Progenitor cell of endocrine pancreas (in vitro differentiated cells): ENCODE data around the gene RNU1-4. TPM values are rescaled to one million over a fixed set of nuclear protein-coding genes. Genes with fewer than 3 reads are reported as not detected.
"Not testable (repeated sequence)": the region's sequence is repeated elsewhere in the genome, so short reads cannot be mapped to it uniquely, and the experiment has no call there.

ENCODE experiments used
- DNase-seq: peaks from one replicate; pipeline ENCODE4 v3.0.0; 2021; ENCODE audit warnings: low spot score; ENCODE audit not compliant: unreplicated experiment
- H3K27ac Mint-ChIP-seq: 2 replicates; pipeline ENCODE4 v1.8.0; 2021; ENCODE audit warnings: mild to moderate bottlenecking, moderate library complexity, mixed read lengths
- H3K27me3 Mint-ChIP-seq: 2 replicates; pipeline ENCODE4 v1.8.0; 2021; ENCODE audit warnings: mixed read lengths
- H3K36me3 Mint-ChIP-seq: 2 replicates; pipeline ENCODE4 v1.8.0; 2022; ENCODE audit warnings: mixed read lengths; ENCODE audit not compliant: insufficient read depth
- H3K4me1 Mint-ChIP-seq: 2 replicates; pipeline ENCODE4 v1.8.0; 2021; ENCODE audit warnings: low read depth, mixed read lengths
- H3K4me3 Mint-ChIP-seq: 2 replicates; pipeline ENCODE4 v1.8.0; 2021; ENCODE audit warnings: low read depth, mild to moderate bottlenecking, moderate library complexity, mixed read lengths
- H3K9me3 Mint-ChIP-seq: 2 replicates; pipeline ENCODE4 v1.8.0; 2021; ENCODE audit warnings: low read depth, mixed read lengths
- long read RNA-seq: library from polyadenylated mRNA; unstranded; transcript quantifications from one replicate; pipeline ENCODE4 v2.0.0, GENCODE V29; 2020
- total RNA-seq: library from RNA; stranded (reverse); gene quantifications from 2 replicates; pipeline ENCODE4 v1.2.1, GENCODE V29; 2021

The RNU1-4 gene
- total RNA-seq, result 3,923 and 3,957 TPM in 2 replicates
- long read RNA-seq, result 0 reads

DNA sequence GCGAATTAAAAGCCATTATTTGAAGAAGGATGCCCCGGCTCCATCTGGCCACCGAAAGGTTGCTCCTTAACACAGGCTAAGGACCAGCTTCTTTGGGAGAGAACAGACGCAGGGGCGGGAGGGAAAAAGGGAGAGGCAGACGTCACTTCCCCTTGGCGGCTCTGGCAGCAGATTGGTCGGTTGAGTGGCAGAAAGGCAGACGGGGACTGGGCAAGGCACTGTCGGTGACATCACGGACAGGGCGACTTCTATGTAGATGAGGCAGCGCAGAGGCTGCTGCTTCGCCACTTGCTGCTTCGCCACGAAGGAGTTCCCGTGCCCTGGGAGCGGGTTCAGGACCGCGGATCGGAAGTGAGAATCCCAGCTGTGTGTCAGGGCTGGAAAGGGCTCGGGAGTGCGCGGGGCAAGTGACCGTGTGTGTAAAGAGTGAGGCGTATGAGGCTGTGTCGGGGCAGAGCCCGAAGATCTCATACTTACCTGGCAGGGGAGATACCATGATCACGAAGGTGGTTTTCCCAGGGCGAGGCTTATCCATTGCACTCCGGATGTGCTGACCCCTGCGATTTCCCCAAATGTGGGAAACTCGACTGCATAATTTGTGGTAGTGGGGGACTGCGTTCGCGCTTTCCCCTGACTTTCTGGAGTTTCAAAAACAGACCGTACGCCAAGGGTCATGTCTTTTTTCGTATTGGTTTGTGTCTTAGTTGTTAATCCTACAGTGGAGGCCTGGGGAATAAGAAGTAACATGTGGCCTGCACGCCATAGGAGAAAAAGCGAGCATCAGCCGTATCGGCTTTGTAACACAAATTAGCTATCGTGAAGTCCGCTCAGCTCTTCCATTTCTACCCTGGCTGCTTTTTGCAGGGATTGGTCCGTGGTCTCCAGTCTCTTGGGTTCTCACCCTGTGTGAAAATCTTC, at the start of gene RNU1-4:
Gene RNU1-4, plus strand, starts transcription at position 470 of the 918 bp plus-strand sequence.
- not testable (repeated sequence) for H3K9me3 Mint-ChIP-seq, H3K4me3 Mint-ChIP-seq, H3K27ac Mint-ChIP-seq, H3K4me1 Mint-ChIP-seq, H3K27me3 Mint-ChIP-seq, H3K36me3 Mint-ChIP-seq, DNase-seq

DNA sequence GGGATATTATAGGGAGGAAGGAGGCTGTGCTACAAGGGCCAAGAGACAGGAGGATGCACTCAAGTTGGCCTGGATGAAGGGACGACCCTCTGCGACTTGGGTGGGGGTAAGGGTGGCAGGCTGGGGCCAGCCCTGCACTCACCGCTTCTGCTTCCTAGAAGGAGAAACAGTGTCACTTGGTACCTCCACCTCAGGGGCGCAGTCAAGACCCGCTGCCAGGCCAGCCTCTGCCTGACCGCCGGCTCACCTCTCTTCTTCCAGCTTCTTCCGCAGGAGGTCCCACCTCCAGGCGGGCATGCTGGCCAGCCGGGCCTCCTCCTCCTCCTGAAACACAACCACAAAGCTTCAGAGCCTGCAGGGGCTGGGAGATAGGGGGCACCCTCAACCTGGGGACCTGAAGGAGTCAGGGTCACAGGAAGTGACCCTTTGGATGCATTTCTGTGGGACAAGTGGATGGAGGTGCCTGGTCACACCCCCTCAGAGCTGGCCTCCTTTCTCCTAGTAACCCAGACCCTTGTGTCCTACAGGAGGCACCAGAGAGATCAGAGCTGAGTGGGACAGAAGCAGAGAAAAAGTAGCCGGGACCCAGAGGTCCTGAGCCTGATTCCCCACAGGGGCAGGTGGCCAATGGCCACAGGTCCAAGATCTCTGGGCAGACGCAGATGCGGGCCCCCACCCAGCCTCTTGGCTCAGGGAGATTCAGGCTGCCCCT, 49.2 kb upstream of the RNU1-4 start:
- H3K9me3 Mint-ChIP-seq, H3K4me3 Mint-ChIP-seq, H3K36me3 Mint-ChIP-seq, H3K27me3 Mint-ChIP-seq, H3K27ac Mint-ChIP-seq, DNase-seq, H3K4me1 Mint-ChIP-seq: not testable (repeated sequence)

DNA sequence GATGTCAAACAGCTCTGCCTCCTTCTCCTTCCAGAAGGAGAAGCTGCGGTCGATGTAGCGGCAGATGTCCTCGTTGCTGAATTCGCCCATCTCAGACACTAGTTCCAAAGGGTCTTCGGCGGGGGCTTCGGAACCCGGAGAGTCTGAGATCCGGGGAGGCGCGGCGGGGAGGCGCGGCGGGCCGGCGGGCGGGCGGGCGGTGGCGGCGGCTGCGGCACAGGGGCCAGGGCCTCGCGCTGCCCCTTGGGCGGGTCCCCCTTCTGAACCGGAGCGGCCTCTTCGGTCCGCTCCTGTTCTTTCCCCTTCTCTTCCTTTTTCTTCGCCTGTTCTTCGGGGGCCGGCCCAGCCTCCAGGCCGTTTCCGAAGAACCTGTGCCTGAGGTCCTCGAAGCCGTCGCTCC, 48.0 kb upstream of the RNU1-4 start:
- not testable (repeated sequence) for H3K4me3 Mint-ChIP-seq, DNase-seq

DNA sequence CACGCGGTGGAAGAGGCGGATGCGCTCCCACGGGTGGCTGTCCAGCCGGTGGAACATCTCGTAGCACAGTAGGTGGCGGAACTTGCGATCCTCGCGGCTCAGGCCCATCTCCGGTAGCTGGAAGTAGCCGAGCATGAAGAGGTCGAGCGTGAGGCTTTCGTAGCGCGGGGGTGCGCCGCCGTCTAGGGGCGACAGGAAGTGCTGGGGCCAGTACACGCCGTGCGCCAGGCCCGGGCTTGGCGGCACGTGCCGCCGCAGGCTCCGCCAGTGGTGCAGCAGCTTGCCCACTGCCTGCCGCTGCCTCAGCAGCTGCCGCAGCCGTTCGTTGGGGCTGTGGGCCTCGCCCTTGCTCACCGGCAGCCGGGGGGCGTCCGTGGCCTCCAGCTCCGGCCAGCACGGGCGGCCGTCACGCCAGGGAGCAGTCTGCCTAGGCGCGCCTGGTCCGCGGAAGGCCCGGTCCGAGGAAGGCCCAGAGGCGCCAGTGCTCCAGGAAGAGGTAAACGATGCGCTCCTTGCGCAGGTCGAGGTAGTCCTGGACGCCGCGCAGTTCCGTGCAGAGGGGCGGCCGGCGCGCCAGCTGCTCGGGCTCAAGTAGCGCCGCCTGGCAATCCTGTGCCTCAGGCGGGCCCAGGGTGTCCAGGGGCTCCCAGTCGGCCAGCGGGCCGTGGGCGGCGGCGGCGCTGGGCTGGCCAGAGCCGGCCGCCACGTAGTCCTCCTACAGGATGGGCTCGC, 47.4 kb upstream of the RNU1-4 start:
- not testable (repeated sequence) for H3K4me3 Mint-ChIP-seq, H3K9me3 Mint-ChIP-seq, H3K36me3 Mint-ChIP-seq, H3K27me3 Mint-ChIP-seq, H3K27ac Mint-ChIP-seq, DNase-seq, H3K4me1 Mint-ChIP-seq

More for the DNA sequence above, 48.0 kb upstream of the RNU1-4 start:
- H3K27me3 Mint-ChIP-seq, H3K36me3 Mint-ChIP-seq, H3K4me1 Mint-ChIP-seq, H3K9me3 Mint-ChIP-seq, H3K27ac Mint-ChIP-seq: not testable (repeated sequence)

DNA sequence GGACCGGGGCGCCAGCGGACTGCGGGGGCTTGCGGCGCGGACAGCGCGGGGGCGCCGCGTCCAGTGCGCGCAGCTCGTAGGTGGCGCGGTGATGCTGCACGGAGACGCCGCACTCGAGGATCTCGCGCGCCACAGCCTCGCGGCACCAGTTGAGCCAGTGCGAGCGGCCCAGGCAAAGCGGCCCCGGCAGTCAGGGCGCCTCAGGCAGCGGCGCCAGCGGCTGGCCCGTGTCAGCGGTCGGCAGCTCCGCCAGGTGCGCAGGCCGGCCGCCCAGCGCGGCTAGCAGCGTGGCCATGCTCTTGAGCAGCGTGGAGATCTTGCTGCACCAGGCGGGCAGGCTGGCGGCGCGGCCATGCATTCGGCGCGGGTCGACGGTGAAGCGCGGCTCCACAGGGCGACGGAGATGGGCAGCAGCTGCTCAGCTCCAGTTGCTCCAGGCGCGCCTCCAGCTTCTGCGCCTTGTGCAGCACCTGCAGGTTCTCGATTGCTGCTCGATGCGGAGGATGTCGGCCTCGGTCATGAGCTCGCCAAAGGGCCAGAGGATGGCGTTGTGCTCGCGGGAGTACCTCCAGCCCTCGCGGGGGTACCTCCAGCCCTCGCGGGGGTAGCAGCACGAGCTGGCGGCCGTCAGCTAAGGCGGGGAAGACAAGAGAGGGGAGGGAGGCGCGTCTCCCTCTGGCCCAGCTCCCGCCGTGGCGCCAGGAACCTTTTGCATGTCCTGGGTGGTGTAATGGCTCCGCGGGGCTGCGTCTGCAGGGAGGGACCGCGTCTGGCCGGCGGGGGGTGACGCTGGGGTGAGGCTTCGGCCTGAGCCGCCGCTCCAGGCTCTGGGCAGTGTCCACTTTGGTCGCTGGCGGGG, 46.6 kb upstream of the RNU1-4 start:
- not testable (repeated sequence) for H3K4me1 Mint-ChIP-seq, H3K4me3 Mint-ChIP-seq, H3K36me3 Mint-ChIP-seq, H3K27me3 Mint-ChIP-seq, H3K27ac Mint-ChIP-seq, DNase-seq, H3K9me3 Mint-ChIP-seq

DNA sequence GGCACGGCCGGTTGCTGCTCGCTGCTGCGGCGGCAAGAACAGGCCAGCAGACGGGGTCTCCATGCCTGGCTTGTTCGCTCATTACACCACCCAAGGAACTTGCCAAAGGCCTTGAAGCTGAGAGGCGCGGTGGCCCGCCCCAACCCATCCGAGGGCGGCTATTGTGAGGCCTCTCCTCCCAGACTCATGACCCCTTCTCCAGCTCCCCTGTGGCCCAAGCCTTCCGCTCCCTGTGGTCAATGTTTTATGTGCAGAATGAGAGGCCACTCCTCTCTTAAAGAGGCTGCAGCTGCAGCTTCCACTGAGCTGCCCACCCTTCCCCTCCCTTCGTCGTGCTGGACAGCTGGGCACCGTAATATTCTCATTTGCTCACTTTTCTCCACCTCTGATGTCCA, 46.0 kb upstream of the RNU1-4 start:
- not testable (repeated sequence) for DNase-seq, H3K27ac Mint-ChIP-seq, H3K27me3 Mint-ChIP-seq, H3K4me3 Mint-ChIP-seq, H3K9me3 Mint-ChIP-seq, H3K4me1 Mint-ChIP-seq, H3K36me3 Mint-ChIP-seq

DNA sequence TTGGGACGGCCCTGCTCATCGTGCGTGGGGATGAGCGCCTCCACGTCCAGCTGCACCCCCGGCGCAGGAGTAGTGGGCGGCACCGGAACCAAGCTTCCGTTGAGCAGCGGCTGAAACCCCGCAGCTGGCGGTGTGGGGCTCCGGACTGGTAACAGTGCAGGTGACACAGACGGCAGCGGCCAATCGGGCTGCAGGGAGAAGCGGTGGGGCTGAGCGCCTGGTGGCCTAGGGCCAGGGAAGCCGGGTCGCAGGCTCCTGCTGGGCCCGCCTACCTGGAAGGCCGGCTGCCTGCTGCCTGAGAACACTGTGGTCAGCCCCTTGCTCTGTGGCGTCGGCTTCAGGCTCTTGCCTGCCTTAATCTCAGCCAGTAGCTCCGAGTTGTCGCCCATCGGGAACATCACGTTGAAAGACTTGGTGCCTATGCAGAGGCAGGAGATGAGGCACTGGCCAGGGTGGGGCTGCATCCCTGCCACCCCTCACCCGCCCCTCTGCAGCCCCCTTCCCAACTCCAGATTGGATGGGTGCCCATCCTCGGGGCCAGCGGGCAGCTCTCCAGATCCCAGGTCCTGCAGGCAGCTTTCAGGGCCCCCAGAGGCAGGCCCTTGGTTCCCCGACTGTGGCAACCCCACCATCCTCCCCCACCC, 43.7 kb upstream of the RNU1-4 start:
- not testable (repeated sequence) for H3K36me3 Mint-ChIP-seq, H3K4me3 Mint-ChIP-seq, H3K27ac Mint-ChIP-seq, DNase-seq, H3K4me1 Mint-ChIP-seq, H3K9me3 Mint-ChIP-seq, H3K27me3 Mint-ChIP-seq

DNA sequence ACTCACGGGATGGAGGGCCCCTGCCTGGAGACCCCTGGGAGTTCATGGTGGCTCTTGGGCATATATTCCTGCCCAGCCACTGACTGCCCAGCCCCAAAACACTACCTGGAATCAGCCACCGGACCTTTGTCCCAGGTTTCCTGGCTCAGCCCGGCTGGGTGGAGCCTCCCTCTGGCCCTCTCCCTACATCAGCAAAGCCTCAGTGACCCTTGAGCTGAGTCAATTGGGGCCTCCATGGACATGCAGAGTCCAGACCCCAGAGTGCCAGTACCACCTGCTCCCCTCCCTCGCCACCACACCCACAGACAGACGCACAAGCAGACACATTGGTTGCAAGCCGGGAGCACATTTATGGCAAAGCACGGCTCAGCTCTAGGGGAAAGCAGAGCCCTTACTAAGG, 43.2 kb upstream of the RNU1-4 start:
- H3K9me3 Mint-ChIP-seq, H3K27me3 Mint-ChIP-seq, H3K4me3 Mint-ChIP-seq, H3K36me3 Mint-ChIP-seq, DNase-seq, H3K27ac Mint-ChIP-seq, H3K4me1 Mint-ChIP-seq: not testable (repeated sequence)

DNA sequence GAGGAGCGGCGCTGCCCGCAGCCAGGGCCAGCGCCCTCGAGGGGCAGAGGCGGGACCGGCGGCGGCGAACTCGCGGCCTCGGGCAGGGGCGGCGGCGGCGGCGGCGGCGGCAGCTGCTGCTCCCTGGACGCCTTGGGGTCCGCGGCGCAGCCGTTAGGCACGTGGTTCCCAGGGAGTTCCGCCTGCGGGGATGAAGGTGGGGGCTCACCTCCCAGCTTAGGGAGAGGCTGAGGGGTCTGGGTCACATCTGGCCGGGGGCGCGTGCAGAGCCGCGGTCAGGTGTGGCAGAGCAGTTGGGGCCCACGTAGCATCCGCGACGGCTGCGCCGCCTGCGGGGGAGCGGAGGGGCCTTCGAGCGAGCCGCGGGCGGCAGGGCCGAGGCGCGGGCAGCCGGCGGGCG, 40.9 kb upstream of the RNU1-4 start:
- not testable (repeated sequence) for H3K27me3 Mint-ChIP-seq, H3K9me3 Mint-ChIP-seq, H3K4me3 Mint-ChIP-seq

DNA sequence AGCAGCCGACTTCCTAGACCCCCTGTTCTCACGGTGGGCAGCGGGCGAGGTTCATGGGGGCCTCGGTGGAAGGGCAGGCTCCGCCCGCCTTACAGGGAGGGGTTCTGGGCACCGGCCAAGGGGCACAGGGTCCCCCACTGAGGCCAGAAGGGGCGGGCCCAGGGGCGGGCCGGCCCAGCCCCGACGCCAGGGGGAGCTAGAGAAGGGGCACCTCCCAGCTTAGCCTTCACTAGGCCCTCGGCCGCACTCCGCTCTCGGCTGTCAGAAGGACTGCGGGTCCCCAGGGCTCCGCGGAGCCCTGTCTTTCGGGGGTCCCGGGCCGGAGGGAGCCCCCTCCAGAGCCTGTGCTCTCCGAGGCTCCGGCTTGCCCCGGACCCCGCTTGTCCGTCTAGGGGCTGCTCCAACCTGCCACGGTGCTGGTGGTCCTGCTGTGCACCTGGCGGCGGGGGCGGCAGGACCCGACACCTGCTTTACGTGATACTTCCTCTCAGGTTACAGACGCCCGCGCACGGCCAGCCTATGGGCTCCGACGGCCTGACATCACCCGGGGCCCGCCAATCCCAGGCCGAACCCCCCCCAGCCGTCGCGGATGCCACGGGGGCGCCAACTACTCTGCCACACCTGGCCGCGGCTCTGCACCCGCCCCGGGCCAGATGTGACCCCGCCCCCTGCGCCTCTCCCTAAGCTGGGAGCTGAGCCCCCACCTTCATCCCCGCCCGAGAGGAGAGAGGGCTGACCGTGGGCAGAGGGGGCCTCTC, 40.0 kb upstream of the RNU1-4 start:
- H3K27me3 Mint-ChIP-seq, H3K4me3 Mint-ChIP-seq, H3K36me3 Mint-ChIP-seq, DNase-seq, H3K27ac Mint-ChIP-seq, H3K4me1 Mint-ChIP-seq, H3K9me3 Mint-ChIP-seq: not testable (repeated sequence)

More for the DNA sequence above, 40.9 kb upstream of the RNU1-4 start:
- not testable (repeated sequence) for DNase-seq, H3K36me3 Mint-ChIP-seq, H3K4me1 Mint-ChIP-seq, H3K27ac Mint-ChIP-seq

DNA sequence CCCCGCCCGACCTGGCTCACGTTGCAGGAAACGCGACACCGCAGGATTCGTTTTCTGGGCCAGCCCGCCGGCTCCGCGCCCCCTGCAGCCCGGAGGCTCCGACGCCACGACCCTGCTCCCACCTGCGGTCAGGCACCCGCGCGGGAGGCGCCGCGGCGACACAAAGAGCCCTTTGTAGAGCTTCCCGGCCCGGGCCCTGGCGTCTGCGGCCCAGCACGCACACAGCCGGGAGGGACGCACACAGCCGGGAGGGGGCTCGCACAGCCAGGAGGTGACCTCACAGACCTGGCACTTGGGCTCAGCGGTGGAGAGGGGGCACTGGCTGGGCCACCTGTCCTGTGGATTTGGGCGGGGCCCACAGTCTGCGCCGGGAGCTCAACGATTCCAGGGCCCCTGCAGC, 39.1 kb upstream of the RNU1-4 start:
- not testable (repeated sequence) for H3K9me3 Mint-ChIP-seq, H3K36me3 Mint-ChIP-seq, H3K4me3 Mint-ChIP-seq, H3K4me1 Mint-ChIP-seq, DNase-seq, H3K27ac Mint-ChIP-seq, H3K27me3 Mint-ChIP-seq
